Measurements from ENCODE around the gene DIP2C.

GRCh38 chr10:274866-275265 lies 414.6 kb downstream of the DIP2C start:
- TF ChIP-seq CTCF (IDR thresholded peaks at IDR 0.05) (no peak), POLR2A (IDR thresholded peaks at IDR 0.05) (no peak), POLR2AphosphoS5 (IDR thresholded peaks at IDR 0.05) (no peak), EP300 (IDR thresholded peaks at IDR 0.05) (no peak)

All from stomach (tissue), 4 donors.